Measurements from ENCODE around the gene PRM2.

DNA sequence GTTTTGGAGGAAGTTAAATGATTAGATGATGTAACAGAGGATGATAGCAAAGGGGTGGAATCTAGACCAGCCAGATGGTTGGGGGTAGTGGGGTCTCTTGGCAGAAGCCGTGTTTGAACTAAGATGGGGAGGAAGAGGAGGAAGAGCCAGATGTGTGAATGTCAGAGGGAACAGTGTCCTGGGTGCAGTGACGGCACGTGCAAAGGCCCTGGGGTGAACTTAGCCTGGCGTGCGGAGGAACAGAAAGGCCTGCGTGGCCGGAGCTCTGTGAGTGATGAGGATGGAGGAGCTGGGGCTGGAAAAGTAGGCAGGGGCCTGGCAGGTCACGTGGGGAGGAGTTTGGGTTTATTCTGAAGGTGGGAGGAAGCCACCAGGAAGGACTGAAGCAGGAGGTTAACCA lies 42.5 kb upstream of the PRM2 start:
- TF ChIP-seq, protein P1, sequence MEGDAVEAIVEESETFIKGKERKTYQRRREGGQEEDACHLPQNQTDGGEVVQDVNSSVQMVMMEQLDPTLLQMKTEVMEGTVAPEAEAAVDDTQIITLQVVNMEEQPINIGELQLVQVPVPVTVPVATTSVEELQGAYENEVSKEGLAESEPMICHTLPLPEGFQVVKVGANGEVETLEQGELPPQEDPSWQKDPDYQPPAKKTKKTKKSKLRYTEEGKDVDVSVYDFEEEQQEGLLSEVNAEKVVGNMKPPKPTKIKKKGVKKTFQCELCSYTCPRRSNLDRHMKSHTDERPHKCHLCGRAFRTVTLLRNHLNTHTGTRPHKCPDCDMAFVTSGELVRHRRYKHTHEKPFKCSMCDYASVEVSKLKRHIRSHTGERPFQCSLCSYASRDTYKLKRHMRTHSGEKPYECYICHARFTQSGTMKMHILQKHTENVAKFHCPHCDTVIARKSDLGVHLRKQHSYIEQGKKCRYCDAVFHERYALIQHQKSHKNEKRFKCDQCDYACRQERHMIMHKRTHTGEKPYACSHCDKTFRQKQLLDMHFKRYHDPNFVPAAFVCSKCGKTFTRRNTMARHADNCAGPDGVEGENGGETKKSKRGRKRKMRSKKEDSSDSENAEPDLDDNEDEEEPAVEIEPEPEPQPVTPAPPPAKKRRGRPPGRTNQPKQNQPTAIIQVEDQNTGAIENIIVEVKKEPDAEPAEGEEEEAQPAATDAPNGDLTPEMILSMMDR (IDR thresholded peaks at IDR 0.05; ENCODE audit: low read depth, low read length) = no peak
- no peak for TF ChIP-seq EZH2phosphoT487 (IDR thresholded peaks at IDR 0.05; ENCODE audit: low read depth)

All from OCI-LY3 (cell line).